ENCODE measurements around the gene SIM2. TPM values are rescaled to one million over a fixed set of nuclear protein-coding genes. Genes with fewer than 3 reads are reported as not detected.

The SIM2 gene
- polyA plus RNA-seq, 12 donors: 1.3 to 9.6 (median 4.3) TPM; not detected in 1

GRCh38 chr21:36759348-36760083, 60.6 kb downstream of the SIM2 start:
- DNase-seq: no peak

GRCh38 chr21:36761685-36762084, 62.8 kb downstream of the SIM2 start:
- DNase-seq: no peak

GRCh38 chr21:36762642-36763041, 63.7 kb downstream of the SIM2 start:
- no peak for DNase-seq

- no peak for DNase-seq
These were observed 64.4 kb downstream of the SIM2 start for GRCh38 chr21:36763305-36763704.

GRCh38 chr21:36765229-36765628, 66.3 kb downstream of the SIM2 start:
- DNase-seq: no peak

GRCh38 chr21:36766511-36766910, 67.6 kb downstream of the SIM2 start:
- no peak for DNase-seq

- DNase-seq: no peak
These were observed 68.2 kb downstream of the SIM2 start for GRCh38 chr21:36767096-36767495.

GRCh38 chr21:36768496-36768895, 69.6 kb downstream of the SIM2 start:
- DNase-seq: no peak

GRCh38 chr21:36769051-36769839, 70.3 kb downstream of the SIM2 start:
- peak; percentile 38 for DNase-seq

- peak; percentile 28 for DNase-seq
These were observed 74.2 kb downstream of the SIM2 start for GRCh38 chr21:36773117-36773516.

- DNase-seq: no peak
These were observed 75.1 kb downstream of the SIM2 start for GRCh38 chr21:36773995-36774394.

- no peak for DNase-seq
These were observed 78.2 kb downstream of the SIM2 start for GRCh38 chr21:36776981-36777617.

- no peak for DNase-seq
These were observed 81.9 kb downstream of the SIM2 start for GRCh38 chr21:36780861-36781260.

- DNase-seq: no peak
These were observed 84.9 kb downstream of the SIM2 start for GRCh38 chr21:36783612-36784374.

GRCh38 chr21:36784947-36785346, 86.0 kb downstream of the SIM2 start:
- DNase-seq: no peak

GRCh38 chr21:36785615-36786014, 86.7 kb downstream of the SIM2 start:
- no peak for DNase-seq

- DNase-seq: no peak
These were observed 87.3 kb downstream of the SIM2 start for GRCh38 chr21:36786186-36786585.

GRCh38 chr21:36788120-36788638, 89.3 kb downstream of the SIM2 start:
- DNase-seq: no peak

GRCh38 chr21:36790616-36791015, 91.7 kb downstream of the SIM2 start:
- DNase-seq: no peak

GRCh38 chr21:36791180-36791579, 92.3 kb downstream of the SIM2 start:
- peak; percentile 28 for DNase-seq

GRCh38 chr21:36791695-36792470, 93.0 kb downstream of the SIM2 start:
- no peak for DNase-seq
